SK-N-MC (cell line): Measurements from ENCODE around the gene CCT2.

Experiments
- EZH2 ChIP-seq: fragments of 200-600 bp; sonication (generic); IDR thresholded peaks from one replicate; pipeline ENCODE4 v1.6.1; 2017; ENCODE audit warnings: antibody characterized with exemption
- POLR2AphosphoS5 ChIP-seq: IDR thresholded peaks from 2 replicates; pipeline ENCODE4 v1.6.1; 2012; ENCODE audit warnings: mild to moderate bottlenecking, low read depth, low read length, borderline replicate concordance

GRCh38 chr12:69550569-69551350, 34.5 kb upstream of the CCT2 start:
- no peak for TF ChIP-seq POLR2AphosphoS5
- no peak for TF ChIP-seq EZH2
